ENCODE data around the gene IGDCC3.
"Not testable (repeated sequence)": the region's sequence is repeated elsewhere in the genome, so short reads cannot be mapped to it uniquely, and the experiment has no call there.

The IGDCC3 gene

GRCh38 chr15:65368302-65369211 lies 9.2 kb downstream of the IGDCC3 start:
- ATAC-seq (replicated peaks), result no peak
- H3K27me3 Mint-ChIP-seq, result peaks cover 5 to 43% of the 10 kb centered on the region in 2 donors

GRCh38 chr15:65366122-65366892 lies 11.5 kb downstream of the IGDCC3 start:
- no peak for ATAC-seq (replicated peaks)

More at GRCh38 chr15:65368302-65369211, 9.2 kb downstream of the IGDCC3 start:
- no peak for DNase-seq
- no peak overlapping the region for H3K4me3 Mint-ChIP-seq
- H3K9me3 Mint-ChIP-seq, result no peaks in the 10 kb centered on the region
- H3K36me3 Mint-ChIP-seq (ENCODE audit: insufficient read depth), result peaks cover 4% of the 10 kb centered on the region
- H3K4me1 Mint-ChIP-seq (ENCODE audit: low read depth in 2 of 2), result no peaks in the 10 kb centered on the region
- no peak overlapping the region for H3K27ac Mint-ChIP-seq

GRCh38 chr15:65365229-65365628 lies 12.6 kb downstream of the IGDCC3 start:
- Mint-ChIP-seq H3K27ac (no peak overlapping the region), H3K36me3 (ENCODE audit: insufficient read depth) (peaks cover 6% of the 10 kb centered on the region), H3K4me3 (no peak overlapping the region), H3K4me1 (ENCODE audit: low read depth in 2 of 2) (no peaks in the 10 kb centered on the region), H3K9me3 (no peaks in the 10 kb centered on the region), H3K27me3 (peaks cover 11 to 53% of the 10 kb centered on the region in 2 donors)
- DNase-seq (no peak), ATAC-seq (replicated peaks) (no peak)

More at GRCh38 chr15:65366122-65366892, 11.5 kb downstream of the IGDCC3 start:
- DNase-seq, result no peak
- H3K4me3 Mint-ChIP-seq, result no peak overlapping the region
- H3K27ac Mint-ChIP-seq, result no peak overlapping the region
- no peaks in the 10 kb centered on the region for H3K4me1 Mint-ChIP-seq (ENCODE audit: low read depth in 2 of 2)
- H3K36me3 Mint-ChIP-seq (ENCODE audit: insufficient read depth), result peaks cover 4% of the 10 kb centered on the region
- no peaks in the 10 kb centered on the region for H3K9me3 Mint-ChIP-seq
- H3K27me3 Mint-ChIP-seq, result peaks cover 9 to 47% of the 10 kb centered on the region in 2 donors

GRCh38 chr15:65363766-65364165 lies 14.0 kb downstream of the IGDCC3 start:
- Mint-ChIP-seq H3K9me3 (no peaks in the 10 kb centered on the region), H3K36me3 (ENCODE audit: insufficient read depth) (peaks cover 6% of the 10 kb centered on the region), H3K4me1 (ENCODE audit: low read depth in 2 of 2) (no peaks in the 10 kb centered on the region), H3K4me3 (no peak overlapping the region), H3K27ac (no peak overlapping the region), H3K27me3 (peaks cover 11 to 61% of the 10 kb centered on the region in 2 donors)
- no peak for ATAC-seq (replicated peaks)
- no peak for DNase-seq

- ATAC-seq (replicated peaks), result no peak
Measured at GRCh38 chr15:65363306-65363705, 14.5 kb downstream of the IGDCC3 start.

GRCh38 chr15:65362491-65362890 lies 15.3 kb downstream of the IGDCC3 start:
- Mint-ChIP-seq H3K9me3 (no peaks in the 10 kb centered on the region), H3K27me3 (peaks cover 17 to 70% of the 10 kb centered on the region in 2 donors), H3K27ac (no peak overlapping the region), H3K4me3 (no peak overlapping the region), H3K4me1 (ENCODE audit: low read depth in 2 of 2) (no peaks in the 10 kb centered on the region), H3K36me3 (ENCODE audit: insufficient read depth) (peaks cover 6% of the 10 kb centered on the region)
- ATAC-seq (replicated peaks) (no peak), DNase-seq (no peak)

More at GRCh38 chr15:65363306-65363705, 14.5 kb downstream of the IGDCC3 start:
- Mint-ChIP-seq H3K27me3 (peaks cover 11 to 63% of the 10 kb centered on the region in 2 donors), H3K36me3 (ENCODE audit: insufficient read depth) (peaks cover 6% of the 10 kb centered on the region), H3K27ac (no peak overlapping the region), H3K9me3 (no peaks in the 10 kb centered on the region), H3K4me1 (ENCODE audit: low read depth in 2 of 2) (no peaks in the 10 kb centered on the region), H3K4me3 (no peak overlapping the region)
- no peak for DNase-seq

- Mint-ChIP-seq H3K9me3 (no peaks in the 10 kb centered on the region), H3K4me1 (ENCODE audit: low read depth in 2 of 2) (no peaks in the 10 kb centered on the region), H3K27ac (no peak overlapping the region)
Measured at GRCh38 chr15:65361708-65362459, 15.9 kb downstream of the IGDCC3 start.

GRCh38 chr15:65360506-65360905 lies 17.3 kb downstream of the IGDCC3 start:
- H3K27ac Mint-ChIP-seq, result no peak overlapping the region
- H3K4me3 Mint-ChIP-seq, result no peak overlapping the region
- H3K36me3 Mint-ChIP-seq (ENCODE audit: insufficient read depth), result peaks cover 6% of the 10 kb centered on the region
- DNase-seq, result no peak
- peaks cover 27 to 79% of the 10 kb centered on the region in 2 donors for H3K27me3 Mint-ChIP-seq
- peaks cover 3 to 5% of the 10 kb centered on the region in 2 donors for H3K4me1 Mint-ChIP-seq (ENCODE audit: low read depth in 2 of 2)
- no peaks in the 10 kb centered on the region for H3K9me3 Mint-ChIP-seq
- no peak for ATAC-seq (replicated peaks)

More at GRCh38 chr15:65361708-65362459, 15.9 kb downstream of the IGDCC3 start:
- ATAC-seq (replicated peaks), result no peak
- no peak for DNase-seq
- H3K4me3 Mint-ChIP-seq, result no peak overlapping the region
- peaks cover 20 to 76% of the 10 kb centered on the region in 2 donors for H3K27me3 Mint-ChIP-seq
- H3K36me3 Mint-ChIP-seq (ENCODE audit: insufficient read depth), result peaks cover 6% of the 10 kb centered on the region

GRCh38 chr15:65355988-65356353 lies 21.8 kb downstream of the IGDCC3 start:
- Mint-ChIP-seq H3K27me3 (peaks cover 33 to 62% of the 10 kb centered on the region in 2 donors), H3K36me3 (ENCODE audit: insufficient read depth) (peaks cover 3% of the 10 kb centered on the region), H3K4me1 (ENCODE audit: low read depth in 2 of 2) (peaks cover 3 to 5% of the 10 kb centered on the region in 2 donors), H3K9me3 (no peaks in the 10 kb centered on the region), H3K4me3 (peak overlapping the region; percentile 12 to 21), H3K27ac (no peak overlapping the region)
- ATAC-seq (replicated peaks) (no peak), DNase-seq (no peak)

GRCh38 chr15:65355173-65355987 lies 22.4 kb downstream of the IGDCC3 start:
- Mint-ChIP-seq H3K4me1 (ENCODE audit: low read depth in 2 of 2) (peaks cover 3 to 5% of the 10 kb centered on the region in 2 donors), H3K9me3 (no peaks in the 10 kb centered on the region), H3K4me3 (peak overlapping the region; percentile 12 to 21), H3K36me3 (ENCODE audit: insufficient read depth) (peaks cover 2% of the 10 kb centered on the region), H3K27ac (no peak overlapping the region), H3K27me3 (peaks cover 39 to 66% of the 10 kb centered on the region in 2 donors)
- DNase-seq (no peak), ATAC-seq (replicated peaks) (no peak)

- H3K4me3 Mint-ChIP-seq, result no peak overlapping the region
- no peak for ATAC-seq (replicated peaks)
- H3K4me1 Mint-ChIP-seq (ENCODE audit: low read depth in 2 of 2), result peaks cover 3 to 5% of the 10 kb centered on the region in 2 donors
Measured at GRCh38 chr15:65354835-65355172, 23.0 kb downstream of the IGDCC3 start.

GRCh38 chr15:65351972-65352371 lies 25.8 kb downstream of the IGDCC3 start:
- ATAC-seq (replicated peaks); H3K4me1 Mint-ChIP-seq (ENCODE audit: low read depth in 2 of 2); H3K36me3 Mint-ChIP-seq (ENCODE audit: insufficient read depth); H3K4me3 Mint-ChIP-seq; DNase-seq; H3K9me3 Mint-ChIP-seq; H3K27ac Mint-ChIP-seq: not testable (repeated sequence)
- peaks cover 57 to 76% of the 10 kb centered on the region in 2 donors for H3K27me3 Mint-ChIP-seq

More at GRCh38 chr15:65354835-65355172, 23.0 kb downstream of the IGDCC3 start:
- no peak for DNase-seq
- Mint-ChIP-seq H3K27ac (no peak overlapping the region), H3K27me3 (peaks cover 43 to 70% of the 10 kb centered on the region in 2 donors), H3K9me3 (no peaks in the 10 kb centered on the region), H3K36me3 (ENCODE audit: insufficient read depth) (no peaks in the 10 kb centered on the region)

Data from effector memory CD8-positive, alpha-beta T cell (primary cell).